Erythroblast (primary cell): ENCODE results near the gene CEP68.
"Not testable (repeated sequence)": the region's sequence is repeated elsewhere in the genome, so short reads cannot be mapped to it uniquely, and the experiment has no call there.

Source experiments
- DNase-seq, 2 experiments: peaks; one replicate each; lab custom pipeline; 2025; lab: John Stamatoyannopoulos, UW
- GATA1 ChIP-seq: IDR thresholded peaks from 2 replicates; pipeline ENCODE4 v1.6.1; 2011; ENCODE audit warnings: low read depth, mild to moderate bottlenecking, control low read depth, low read length, moderate library complexity
- POLR2A ChIP-seq: IDR thresholded peaks from 2 replicates; pipeline ENCODE4 v1.6.1; 2011; ENCODE audit warnings: mild to moderate bottlenecking, low read length

Gene CEP68

DNA sequence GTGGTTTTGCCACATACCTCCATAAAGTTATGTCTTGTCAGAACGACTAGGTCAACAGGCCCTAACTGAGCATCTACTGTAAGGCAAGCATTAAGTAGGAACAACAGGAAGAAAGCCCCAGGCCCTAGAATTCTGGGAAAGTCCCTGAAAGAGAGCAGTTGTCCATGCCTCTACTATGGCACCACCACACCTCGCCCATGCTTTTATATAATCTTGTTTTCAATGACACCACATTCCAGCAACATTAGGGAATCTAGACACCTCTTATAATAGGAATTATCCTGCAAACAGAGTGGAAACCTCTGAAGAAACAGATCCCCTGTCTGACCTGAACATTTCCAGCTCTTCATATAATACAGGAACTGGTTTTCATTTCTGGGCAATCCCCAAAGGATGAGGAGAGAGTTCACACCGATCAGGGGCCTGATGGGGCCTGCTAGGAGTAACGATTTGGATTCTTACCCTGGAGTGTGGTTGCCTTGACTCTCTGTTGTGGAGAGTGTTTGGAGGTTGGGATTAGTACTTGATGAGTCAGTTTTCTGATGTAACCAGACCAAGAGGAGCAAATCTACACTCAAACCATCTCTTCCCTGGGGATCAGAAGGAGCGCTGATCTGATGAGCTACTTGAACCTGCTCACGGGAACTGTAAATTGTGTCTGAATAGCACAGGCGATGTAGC lies 31.9 kb upstream of the CEP68 start:
- TF ChIP-seq POLR2A (no peak), GATA1 (no peak)
- DNase-seq: peak in 1 of 2 experiments; percentile 24

DNA sequence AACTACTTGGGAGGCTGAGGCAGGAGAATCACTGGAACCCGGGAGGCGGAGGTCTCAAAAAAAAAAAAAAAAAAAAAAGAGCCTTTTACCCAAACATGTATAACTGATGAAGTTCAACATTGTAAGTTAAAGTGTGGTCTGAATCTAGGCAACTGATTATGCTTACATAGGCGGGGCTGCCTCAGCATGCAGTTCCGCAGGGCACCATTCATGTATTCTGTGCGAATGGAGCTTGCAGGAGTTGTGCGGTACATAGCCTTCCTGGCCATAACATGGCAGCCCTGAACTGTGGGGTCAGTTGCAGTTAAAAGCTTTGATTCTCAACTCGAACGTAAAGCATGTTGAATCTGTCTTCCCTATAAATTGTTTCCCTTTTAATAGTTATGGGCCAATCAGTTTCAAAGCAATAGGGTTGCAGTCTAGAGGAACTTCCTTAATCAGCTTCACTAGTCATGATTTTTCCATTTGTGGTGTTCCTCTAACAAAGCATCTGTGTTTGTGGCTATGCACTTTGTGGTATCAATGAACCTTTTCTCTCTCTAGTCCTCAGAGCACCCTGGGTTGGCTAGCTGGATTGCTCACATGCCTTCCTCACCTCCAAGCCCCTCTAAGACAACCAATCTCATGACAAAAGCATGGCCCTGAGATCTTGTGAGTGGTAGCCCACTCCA lies 30.6 kb upstream of the CEP68 start:
- TF ChIP-seq GATA1 (no peak), POLR2A (no peak)
- DNase-seq: no peak

DNA sequence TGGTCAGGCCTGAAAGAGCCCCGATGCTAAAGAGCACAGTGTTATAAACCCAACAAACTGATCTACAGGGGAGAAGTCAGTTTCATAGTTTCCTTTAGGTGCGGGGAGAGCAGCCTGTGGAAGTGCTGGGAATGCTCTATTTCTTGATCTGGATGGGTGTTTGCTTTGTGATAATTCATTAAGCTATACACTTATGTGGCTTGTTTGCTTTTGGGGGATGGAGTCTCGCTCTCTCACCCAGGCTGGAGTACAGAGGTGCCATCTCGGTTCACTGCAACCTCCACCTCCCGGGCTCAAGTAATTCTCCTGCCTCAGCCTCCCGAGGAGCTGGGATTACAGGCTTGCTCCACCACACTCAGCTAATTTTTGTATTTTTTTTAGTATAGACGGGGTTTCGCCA lies 30.1 kb upstream of the CEP68 start:
- TF ChIP-seq POLR2A (no peak), GATA1 (no peak)

DNA sequence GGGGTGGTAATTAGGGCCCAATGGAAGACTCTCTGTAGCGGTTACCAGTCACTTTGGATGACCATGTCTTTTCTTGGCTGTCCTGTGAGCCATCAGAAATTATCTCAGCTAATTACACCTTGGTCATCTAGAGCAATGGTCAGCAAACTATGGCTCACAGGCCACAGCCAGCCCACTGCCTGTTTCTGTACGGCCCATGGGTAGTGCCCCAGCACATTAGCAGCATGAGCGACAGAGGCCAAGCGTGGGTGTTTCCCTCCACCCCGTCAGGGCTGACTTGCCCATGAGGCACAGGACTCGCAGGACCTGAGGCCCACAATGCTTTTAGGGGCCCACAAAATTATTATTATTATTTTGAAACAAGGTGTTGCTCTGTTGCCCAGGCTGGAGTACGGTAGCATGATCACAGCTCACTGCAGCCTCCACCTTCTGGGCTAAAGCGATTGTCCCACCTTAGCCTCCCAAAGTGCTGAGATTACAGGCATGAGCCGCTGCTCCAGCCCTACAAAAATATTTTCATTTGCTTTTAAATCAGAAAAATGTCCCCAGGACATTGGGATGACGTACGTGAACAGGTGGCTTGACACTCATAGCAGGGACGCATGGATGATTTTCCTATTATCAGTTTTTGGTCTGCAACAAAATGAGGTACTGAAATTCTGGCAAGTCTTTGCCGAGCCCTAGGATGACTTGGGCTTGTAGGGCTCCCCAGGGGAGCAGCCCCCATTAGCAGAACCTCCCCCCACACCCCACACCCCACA lies 29.3 kb upstream of the CEP68 start:
- TF ChIP-seq POLR2A (no peak), GATA1 (no peak)
- DNase-seq: no peak

More for the DNA sequence above, 30.1 kb upstream of the CEP68 start:
- DNase-seq: no peak

DNA sequence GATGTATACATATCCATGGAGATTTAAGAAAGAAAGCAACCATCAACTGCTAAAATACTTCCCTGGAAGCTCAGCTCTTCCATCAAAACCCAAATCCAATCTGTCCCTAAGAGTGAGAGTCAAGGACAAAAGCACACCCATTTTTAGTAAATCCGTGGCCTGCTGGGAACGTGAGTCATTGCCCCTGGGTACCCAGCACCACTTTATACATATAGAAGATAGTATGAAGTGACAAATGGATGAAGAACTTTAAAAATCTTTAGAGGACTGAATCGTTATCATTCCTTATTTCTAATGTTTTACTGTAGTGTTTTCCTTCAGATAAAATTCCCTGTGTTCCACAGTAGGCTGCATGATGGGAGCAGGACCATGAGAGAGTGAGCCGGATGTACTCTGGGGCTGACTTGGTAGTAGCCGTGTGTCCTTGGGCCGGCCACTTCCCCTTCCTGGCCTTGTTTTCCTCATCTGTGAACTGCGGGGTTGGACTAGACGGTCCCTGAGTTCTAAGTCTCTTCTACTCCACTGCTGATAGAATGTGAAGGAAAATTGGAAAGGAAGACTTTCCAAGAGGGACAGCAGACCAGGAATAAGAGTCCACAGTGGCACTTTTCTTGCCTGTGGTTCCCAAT lies 28.5 kb upstream of the CEP68 start:
- TF ChIP-seq GATA1: no peak
- no peak for TF ChIP-seq POLR2A
- no peak for DNase-seq

DNA sequence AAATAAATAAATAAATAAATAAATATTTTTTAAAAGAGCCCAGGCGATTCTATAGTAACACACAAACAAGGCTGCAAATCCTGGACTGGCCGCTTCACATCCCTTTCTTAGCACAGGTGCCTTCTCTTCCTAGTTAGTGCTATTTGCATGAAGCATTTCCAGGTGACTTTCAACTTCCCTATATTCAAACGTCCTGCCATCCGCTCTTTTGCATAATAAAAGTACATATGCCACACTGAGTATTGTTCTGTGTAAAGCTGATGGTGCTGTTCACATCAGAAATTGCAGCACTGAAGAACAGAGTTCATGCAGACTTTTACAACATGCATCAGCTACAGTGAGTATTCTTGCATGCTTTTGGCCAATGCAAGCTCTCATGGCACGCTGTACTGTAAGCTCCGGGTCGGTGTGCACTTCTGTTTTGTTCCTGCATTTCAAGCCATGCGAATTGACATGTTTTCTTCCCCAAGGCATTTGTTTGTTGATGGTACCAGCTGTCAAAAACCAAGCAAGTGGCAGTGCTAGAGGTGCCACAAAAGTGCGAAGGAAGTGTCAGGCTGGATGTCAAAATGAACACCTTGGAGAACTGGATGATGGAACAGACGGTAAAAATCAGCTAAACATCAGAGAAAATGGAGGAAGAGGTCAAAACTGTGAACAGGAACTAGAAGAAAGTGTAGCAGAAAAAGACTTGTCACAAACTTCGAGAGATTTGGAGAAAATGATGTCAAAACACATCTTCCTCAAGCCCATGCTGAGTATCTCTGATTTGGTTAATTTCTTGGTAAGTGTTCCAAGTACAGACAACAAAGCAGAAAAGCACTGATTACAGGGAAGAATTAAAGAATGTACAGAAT lies 25.5 kb upstream of the CEP68 start:
- TF ChIP-seq GATA1 (no peak), POLR2A (no peak)
- DNase-seq: no peak

DNA sequence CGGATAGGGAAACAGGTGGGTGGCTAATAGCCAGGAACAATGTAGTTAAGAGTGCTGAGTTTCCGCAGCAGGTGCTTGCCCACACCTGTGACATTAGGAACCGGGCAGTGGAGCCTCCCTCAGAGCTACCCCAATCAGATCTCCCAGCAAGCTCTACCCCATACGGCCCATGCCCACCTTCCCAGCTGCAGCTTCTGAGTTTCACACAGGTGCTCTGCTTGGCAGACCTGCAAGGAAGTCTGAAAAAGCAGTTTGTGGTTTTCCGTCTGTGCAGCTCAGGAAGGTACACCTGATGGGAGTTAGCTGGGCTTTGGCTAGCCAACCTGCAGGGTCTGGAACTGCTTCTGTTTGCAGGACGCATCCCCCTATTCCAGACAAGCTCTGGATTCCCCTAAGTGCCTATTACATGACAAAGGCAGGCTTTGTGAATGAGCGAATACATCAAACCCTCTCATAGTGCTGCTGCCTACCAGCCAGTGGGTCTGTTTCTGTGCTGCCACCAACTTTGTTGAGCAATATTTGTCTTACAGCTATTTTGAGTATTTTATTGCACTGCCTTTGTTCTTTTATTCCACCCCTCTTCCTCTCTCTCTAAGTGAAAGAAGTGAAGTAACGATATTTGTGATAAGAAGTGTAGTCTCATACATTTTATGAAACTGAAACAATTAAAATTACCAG lies 24.7 kb upstream of the CEP68 start:
- no peak for TF ChIP-seq GATA1
- no peak for TF ChIP-seq POLR2A
- DNase-seq: no peak

- DNase-seq: no peak
- TF ChIP-seq GATA1: no peak
- no peak for TF ChIP-seq POLR2A
Observed at GRCh38 chr2:65032019-65032975, 23.9 kb upstream of the CEP68 start.

DNA sequence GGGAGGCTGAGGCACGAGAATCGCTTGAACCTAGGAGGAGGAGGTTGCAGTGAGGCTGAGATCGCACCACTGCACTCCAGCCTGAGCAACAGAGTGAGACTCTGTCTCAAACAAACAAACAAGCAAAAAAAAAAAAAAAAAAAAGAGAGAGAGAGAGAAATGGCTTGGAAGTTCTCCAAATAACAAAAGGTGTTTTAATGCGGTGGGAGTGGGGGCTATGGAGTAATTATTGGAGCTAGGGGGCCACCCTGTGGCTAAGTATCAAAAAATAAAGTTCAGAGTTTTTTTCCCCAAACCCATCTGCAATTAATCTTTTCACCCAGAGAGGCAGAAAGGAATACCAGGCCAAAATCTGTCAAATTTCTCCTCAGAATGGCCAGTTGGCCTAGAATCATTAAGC lies 23.0 kb upstream of the CEP68 start:
- peak; percentile 51 to 52 for DNase-seq
- TF ChIP-seq GATA1 (no peak), POLR2A (no peak)

GRCh38 chr2:65033667-65034066 lies 22.5 kb upstream of the CEP68 start:
- DNase-seq: not testable (repeated sequence)

DNA sequence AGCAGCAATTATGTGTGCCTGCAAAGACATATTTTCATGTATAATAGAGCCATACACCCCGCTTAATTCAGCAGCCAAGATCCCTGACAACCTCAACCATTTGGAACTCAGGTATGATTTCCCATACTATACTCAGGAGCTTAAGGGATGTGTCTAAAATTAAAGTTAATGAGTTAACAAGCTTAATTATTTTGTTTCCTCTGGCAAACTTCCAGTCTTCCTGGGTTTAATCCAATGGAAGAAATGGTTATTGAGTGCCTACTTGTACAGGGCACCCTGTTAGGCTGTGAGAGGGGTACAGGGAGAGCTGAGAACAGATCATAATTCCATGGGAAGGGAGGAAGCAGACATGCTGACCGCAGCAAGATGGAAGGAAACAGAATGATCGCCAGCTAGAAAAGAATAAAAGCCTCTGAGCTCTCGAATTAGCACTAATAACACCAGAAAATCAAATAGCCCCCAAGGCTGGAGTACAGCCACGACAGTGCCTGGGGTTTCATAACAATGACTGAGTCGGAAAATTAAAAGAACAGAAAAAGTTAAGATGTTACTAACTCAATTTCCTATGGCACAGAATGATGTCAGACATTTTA lies 20.8 kb upstream of the CEP68 start:
- TF ChIP-seq GATA1 (no peak), POLR2A (no peak)
- no peak for DNase-seq
